DMS53 treated with DMSO at 0.1 percent for 48 hours (cell line): ENCODE results near the gene THSD8.
"Not testable (repeated sequence)": the region's sequence is repeated elsewhere in the genome, so short reads cannot be mapped to it uniquely, and the experiment has no call there.

Experiments
- DNase-seq: peaks from one replicate; lab custom pipeline; 2025; ENCODE audit not compliant: unreplicated experiment; lab: John Stamatoyannopoulos, UW

THSD8 gene

GRCh38 chr19:12792051-12792852 is 9.6 kb upstream of the THSD8 start:
- peak; percentile 50 for DNase-seq

- DNase-seq: peak; percentile 29
These were observed 9.0 kb upstream of the THSD8 start for GRCh38 chr19:12792853-12793289.

GRCh38 chr19:12793290-12794195 is 8.3 kb upstream of the THSD8 start:
- peak; percentile 77 for DNase-seq

- no peak for DNase-seq
These were observed 7.5 kb upstream of the THSD8 start for GRCh38 chr19:12794196-12794941.

GRCh38 chr19:12794971-12795381 is 6.9 kb upstream of the THSD8 start:
- DNase-seq: no peak

GRCh38 chr19:12796146-12797071 is 5.5 kb upstream of the THSD8 start:
- peak; percentile 59 for DNase-seq

GRCh38 chr19:12797141-12797587 is 4.7 kb upstream of the THSD8 start:
- no peak for DNase-seq

GRCh38 chr19:12797607-12798006 is 4.3 kb upstream of the THSD8 start:
- DNase-seq: not testable (repeated sequence)

GRCh38 chr19:12799742-12800465 is 2.0 kb upstream of the THSD8 start:
- no peak for DNase-seq

- no peak for DNase-seq
These were observed 1.5 kb upstream of the THSD8 start for GRCh38 chr19:12800466-12800770.

GRCh38 chr19:12800923-12801465 is 875 bp upstream of the THSD8 start:
- no peak for DNase-seq

GRCh38 chr19:12802267-12803106 is 618 bp downstream of the THSD8 start:
- no peak for DNase-seq

- DNase-seq: no peak
These were observed 2.2 kb downstream of the THSD8 start for GRCh38 chr19:12804051-12804450.

- DNase-seq: peak; percentile 79
These were observed 4.6 kb downstream of the THSD8 start, which contains the start of gene RNASEH2A for GRCh38 chr19:12806242-12807081. Gene RNASEH2A, plus strand, starts transcription at chr19:12806584. Its CDS starts 90 bp downstream, at chr19:12806674.

- no peak for DNase-seq
These were observed 13.2 kb downstream of the THSD8 start for GRCh38 chr19:12815088-12815487.

- not testable (repeated sequence) for DNase-seq
These were observed 15.3 kb downstream of the THSD8 start for GRCh38 chr19:12817188-12817587.

- DNase-seq: not testable (repeated sequence)
These were observed 15.9 kb downstream of the THSD8 start for GRCh38 chr19:12817810-12818209.
